ENCODE results near the gene TUBB4A.

TUBB4A gene

DNA sequence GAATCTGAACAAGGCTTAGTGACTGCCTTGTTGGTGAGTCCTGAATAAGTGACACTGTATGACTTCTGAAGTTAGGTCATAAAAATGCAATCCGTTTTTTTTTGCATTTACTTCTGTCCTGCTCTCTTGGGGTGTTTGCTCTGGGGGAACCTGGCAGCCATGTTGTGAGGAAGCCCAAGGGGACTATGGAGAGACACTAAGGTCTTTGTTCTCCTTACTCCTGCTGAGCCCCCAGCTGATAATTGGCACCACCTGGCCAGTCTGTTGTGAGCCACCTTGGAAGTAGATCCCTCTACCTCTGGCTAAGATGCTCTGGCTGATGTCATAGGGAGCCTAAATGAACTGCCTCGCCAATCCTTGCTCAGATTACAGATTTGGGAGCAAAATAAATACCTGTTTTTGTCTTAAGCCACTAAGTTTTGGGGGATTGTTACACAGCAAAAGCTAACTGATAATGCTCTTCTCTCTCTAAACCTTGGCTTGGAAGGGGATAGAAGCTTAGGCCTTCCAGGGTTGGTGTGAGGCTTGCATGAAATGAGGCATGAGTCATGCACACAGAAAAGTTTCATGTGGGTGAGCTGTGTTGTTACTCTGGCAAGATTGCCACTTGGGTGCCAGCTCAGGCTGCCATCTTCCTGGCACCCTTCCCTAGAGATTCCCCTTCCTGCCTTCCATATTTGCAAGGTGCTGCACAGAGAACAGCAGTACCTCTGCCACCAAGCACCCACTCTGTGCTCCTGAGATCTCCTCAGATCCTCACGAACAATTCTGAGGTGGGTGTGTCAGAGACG is 10.1 kb downstream of the TUBB4A start:
- no peak for DNase-seq

- DNase-seq = no peak
Observed at GRCh38 chr19:6490134-6490533, 12.0 kb downstream of the TUBB4A start.

GRCh38 chr19:6489278-6490061 is 12.6 kb downstream of the TUBB4A start:
- DNase-seq = peak in 1 of 5 experiments; percentile 83

DNA sequence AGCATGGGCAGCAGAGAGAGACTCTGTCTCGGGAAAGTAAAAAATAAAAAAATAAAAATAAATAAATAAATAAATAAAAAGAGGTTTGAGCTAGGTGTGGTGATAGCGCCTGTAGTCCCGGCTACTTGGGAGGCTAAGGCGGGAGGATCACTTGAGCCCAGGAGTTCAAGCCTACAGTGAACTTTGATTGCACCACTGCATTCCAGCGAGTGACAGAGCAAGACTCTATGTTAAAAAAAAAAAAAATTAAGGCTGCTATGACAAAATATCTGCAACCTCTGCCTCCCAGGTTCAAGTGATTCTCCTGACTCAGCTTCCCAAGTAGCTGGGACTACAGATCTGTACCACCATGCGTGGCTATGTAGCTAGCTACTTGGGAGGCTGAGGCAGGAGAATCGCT is 17.3 kb downstream of the TUBB4A start:
- no peak for DNase-seq

DNA sequence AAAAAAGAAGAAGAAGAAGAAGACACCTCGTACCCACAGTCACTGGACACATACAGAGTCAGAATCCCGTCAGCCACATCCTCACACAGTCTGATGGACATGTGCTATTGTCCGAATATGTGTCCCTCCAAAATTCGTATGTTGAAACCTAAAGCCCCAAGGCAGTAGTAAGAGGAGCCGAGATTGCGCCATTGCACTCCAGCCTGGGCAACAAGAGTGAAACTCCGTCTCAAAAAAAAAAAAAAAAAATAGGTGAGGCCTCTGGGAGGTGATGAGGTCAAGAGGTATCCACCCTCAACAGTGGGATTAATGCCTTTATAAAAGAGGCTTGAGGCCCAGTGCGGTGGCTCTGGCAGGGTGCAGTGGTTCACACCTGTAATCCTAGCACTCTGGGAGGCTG is 17.9 kb downstream of the TUBB4A start:
- DNase-seq = no peak

GRCh38 chr19:6483235-6483634 is 18.9 kb downstream of the TUBB4A start:
- DNase-seq = no peak

DNA sequence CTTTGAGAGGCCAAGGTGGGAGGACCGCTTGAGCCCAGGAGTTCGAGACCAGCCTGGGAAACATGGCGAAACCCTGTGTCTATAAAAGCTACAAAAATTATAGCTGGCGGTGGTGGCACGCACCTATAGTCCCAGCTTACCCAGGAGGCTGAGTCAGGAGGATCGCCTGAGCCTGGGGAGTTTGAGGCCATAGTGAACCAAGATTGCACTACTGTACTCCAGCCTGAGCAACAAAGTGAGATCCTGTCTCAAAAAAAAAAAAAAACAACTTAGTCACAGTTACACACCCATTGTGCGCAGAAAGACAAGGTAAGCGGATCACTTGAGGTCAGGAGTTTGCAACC is 19.8 kb downstream of the TUBB4A start:
- no peak for DNase-seq

DNA sequence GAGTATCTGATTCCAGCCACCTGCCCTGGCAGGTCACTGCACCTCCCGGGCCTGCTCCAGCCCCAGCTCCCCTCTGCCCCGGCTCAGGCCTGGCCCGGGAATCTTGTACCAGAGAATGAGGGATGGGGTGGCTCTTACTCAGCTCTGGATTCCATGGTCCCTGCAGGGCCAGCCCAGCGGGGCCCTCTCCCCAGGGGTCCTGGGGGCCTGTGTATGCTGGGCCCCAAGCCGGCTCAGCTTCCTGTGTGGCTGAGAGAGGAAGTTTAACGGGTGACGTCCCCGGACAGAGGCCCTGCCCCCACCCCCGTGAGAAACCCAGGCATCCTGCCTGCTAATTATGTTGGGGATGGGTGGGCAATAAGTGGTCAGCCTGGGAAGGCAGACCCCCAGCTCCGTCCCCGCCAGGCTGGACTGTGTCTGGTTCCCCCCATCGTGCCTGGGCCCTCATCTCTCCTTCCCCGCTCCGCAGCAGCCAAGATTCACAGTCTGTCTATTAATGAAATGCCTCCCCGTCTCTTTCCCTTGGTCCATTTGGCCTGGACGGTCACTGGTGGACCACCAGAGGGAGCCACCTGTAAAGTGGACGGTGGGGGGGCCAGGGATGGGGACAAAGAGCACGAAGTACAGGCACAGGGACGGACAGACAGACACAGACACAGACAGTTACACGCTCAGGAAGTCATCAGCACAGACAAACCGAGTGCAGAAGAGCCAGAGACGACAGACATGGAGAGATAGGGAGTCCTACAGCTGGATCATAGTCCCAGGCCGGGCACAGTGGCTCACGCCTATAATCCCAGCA is 20.4 kb downstream of the TUBB4A start, which contains the start of gene DENND1C:
Gene DENND1C (minus strand): TSS at position 247 of the 802 bp plus-strand sequence. CDS start 92 bp downstream, at position 155.
- DNase-seq = peak in 4 of 5 experiments; percentile 46 to 88 (median 50)

DNA sequence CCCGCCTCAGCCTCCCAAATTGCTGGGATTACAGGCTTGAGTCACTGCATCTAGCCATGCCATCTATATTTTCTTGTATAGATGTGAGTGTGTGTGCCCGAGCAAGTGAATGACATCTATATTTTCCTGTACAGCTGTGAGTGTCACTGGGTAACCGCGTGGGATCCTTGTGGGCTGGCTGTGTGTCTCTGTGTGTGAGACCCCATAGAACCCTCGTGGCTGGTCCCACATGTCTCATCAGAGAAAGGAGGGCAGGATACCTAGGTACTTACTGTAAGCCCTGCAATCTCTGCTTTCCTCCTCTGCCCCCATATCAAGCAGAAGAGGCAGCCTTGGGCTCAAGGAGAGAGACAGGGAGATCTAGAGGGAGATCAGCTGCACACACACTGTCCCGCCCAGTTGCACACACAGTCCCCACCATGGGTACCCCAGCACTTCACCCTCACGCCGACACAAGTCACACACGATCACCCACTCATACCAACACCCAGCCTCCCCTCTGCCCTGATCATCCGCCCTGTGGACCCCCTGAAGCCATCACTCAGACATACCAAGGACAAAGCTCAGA is 21.2 kb downstream of the TUBB4A start:
- peak in 1 of 5 experiments; percentile 67 for DNase-seq

DNA sequence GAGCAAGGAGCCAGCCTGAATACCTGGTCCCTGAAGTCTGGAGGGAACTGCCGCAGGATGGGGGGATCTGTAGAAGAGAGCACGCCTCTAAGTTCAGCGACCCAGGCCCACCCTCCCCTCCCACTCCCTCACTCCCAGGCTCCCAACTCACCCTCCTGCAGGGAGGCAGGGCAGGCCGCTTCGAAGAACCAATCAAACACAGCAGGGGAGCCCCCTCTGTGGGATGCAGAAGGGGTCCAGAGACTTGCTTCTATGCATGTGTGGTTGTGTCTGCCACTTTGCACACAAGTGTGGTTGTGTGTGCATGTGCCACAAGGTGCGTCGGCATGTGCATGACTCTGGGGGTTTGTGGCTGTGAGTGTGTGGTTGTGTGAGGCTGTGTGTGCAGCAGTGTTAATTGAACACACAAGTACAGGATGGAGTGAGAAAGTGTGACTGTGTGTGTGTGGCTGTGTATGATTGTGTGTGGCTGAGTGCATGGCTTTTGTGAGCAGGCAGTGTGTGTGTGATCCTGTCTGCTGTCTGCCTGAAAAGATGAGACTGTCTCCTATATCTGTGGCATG is 22.2 kb downstream of the TUBB4A start:
- DNase-seq = peak in 1 of 5 experiments; percentile 73

DNA sequence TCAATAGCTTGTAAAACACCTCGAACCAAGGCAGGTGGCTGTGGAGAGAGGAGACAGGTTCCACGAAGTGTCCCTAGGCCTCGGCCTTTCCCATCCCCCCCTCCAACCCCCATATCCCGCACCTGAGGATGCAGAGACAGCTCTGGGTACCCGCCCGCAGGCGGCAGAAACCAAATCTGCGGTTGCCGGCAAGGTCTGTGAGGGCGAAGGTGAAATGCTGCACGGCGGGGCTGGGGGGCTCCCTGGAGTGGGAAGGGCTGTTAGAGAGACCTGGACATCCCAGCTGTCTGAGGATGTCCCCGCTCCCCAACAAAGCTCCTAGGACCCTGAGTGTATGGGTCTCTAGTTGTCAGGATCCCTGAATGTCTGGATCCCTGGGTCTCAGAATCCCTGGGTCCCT is 23.3 kb downstream of the TUBB4A start:
- DNase-seq = no peak

DNA sequence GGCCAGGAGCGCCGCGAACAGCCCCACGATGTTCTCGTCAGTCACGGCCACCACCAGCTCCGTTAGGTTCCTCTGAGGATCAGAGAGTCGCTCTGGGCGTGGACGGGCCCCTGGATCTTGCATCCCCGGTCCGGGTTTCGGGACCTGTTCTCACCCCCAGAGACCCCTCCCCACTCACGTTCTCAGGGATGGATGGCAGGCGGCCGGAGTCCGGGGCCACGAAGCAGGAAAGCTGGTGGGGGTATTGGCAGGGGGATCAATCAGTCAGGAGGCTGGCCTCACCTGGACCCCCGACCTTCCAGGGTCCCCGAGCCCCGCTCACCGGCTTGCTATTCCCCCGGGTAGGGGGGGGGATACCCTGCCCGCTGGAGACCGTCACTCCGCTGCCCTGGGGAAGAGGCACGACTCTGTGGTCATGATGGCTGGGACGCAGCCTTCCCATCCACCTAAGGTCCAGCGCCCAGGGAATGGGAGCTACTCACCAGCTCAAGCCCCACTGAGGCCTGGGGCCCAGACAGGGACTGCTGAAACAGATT is 25.1 kb downstream of the TUBB4A start:
- no peak for DNase-seq

DNA sequence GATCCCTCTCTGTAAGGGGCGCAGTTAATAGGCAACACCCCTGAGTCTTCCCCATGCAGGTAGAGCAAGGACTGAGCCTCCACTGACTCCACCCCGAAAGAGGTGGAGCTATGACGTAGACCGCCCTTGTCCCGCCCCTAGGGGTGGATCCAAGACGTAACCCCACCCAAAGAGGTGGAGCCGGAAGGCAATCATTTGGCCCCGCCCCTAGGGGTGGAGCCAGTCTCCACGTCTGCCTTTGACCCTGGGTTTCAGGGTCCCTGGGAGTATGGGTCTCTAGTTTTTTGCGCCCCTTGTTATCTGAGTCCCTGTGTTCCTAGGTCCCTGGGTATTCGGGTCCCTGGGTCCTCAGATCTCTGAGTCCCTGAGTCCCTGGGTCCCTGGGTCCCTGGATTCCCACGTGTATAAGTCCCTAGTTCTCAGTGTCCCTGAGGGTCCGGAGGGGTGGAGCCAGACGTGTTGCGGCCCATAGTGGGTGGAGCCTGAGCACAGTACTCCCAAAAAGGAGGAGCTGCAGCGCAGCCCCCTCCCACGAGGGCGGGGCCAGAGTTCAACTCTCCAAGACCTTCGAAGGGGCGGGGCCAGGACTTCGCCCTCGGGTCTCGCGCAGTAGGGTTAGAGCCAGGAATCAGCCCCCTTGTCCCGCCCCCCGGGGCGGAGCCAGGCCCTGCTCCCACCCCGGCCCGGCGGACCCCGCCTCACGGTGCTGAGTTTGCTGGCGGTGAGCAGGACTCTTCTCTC is 25.8 kb downstream of the TUBB4A start:
- peak; percentile 40 to 62 (median 55) for DNase-seq

DNA sequence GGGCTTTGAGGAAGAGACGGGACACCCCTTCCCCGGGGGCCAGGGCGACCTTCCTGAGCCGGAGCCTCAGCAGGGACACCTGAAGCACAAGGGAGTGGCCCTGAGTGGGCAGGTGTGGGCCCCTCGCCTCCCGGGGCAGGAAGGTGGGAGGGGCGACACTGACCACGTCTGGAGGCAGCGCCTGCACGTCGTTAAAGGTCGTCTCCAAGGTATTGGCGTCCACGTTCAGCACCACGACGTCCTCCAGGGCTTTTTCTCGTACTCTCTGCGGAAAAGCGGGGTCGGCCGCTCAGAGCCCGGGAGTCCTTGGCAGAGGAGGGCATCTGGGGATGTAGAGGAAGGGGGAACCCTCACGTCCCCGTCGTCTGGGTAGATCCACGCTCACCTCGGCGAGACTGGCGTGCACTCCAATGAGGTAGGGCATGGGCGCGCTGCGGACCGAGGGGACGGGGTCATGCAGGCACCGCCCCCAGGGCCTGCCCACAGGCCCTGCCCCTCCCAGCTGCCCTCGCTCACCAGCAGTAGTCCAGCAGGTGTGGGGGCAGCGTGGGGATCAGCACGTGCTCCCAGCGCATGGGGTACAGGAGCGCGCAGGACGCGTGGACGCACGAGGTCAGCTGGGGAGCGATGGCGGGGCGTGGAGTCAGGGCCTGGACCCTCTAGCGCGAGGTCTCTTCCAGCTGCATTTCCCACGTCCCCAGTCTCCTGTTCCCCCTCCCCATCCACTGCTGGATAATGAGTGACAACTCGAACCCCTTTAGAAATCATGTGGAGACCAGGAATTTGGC is 26.6 kb downstream of the TUBB4A start:
- no peak for DNase-seq

GRCh38 chr19:6473647-6474046 is 28.5 kb downstream of the TUBB4A start:
- DNase-seq = no peak

- no peak for DNase-seq
Observed at GRCh38 chr19:6472713-6473112, 29.4 kb downstream of the TUBB4A start.

DNA sequence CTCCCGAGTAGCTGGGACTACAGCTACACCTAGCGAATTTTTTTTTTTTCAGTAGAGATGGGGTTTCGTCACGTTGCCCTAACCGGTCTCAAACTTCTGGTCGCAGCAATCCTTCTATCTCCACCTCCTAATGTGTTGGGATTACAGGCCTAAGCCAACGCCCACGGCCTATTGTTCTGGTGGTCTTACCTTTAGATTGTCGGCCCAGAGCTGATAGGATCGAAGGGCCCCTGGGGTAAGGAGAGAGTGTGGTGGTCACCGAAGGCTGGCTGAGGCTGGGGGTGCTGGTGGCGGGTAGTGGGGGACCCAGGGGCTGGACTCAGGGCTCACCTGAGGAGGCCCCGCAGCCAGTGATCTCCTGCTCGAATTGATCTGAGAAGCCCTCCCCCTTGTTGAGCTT is 31.0 kb downstream of the TUBB4A start:
- DNase-seq = no peak

GRCh38 chr19:6470173-6470572 is 31.9 kb downstream of the TUBB4A start:
- DNase-seq = no peak

DNA sequence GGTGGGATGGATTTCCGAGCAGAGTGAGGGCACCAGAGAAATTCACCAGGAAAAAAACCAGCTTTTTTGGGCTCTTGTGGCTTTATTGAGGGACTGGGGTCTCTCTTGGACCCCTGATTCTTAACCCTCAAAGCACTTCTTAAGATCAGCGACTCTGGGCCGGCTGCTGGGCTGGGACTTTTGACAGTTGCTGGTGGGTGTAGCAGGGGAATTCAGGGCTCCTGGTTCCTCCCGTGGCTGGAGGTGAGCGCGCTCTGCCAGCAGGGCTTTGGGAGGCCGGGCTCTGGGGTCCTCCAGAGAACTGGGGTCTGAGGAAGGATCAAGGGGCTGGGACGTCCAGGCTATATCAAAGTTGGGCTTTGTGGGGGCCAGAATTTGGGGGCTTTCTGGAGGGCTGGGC is 34.7 kb downstream of the TUBB4A start:
- DNase-seq = no peak

- DNase-seq = peak in 1 of 5 experiments; percentile 16
Observed at GRCh38 chr19:6466526-6467248, 35.4 kb downstream of the TUBB4A start.

All from T-helper 2 cell (primary cell).